Measurements from ENCODE around the gene NRIP3. TPM values are rescaled to one million over a fixed set of nuclear protein-coding genes. Genes with fewer than 3 reads are reported as not detected.

Gene NRIP3
- total and polyA plus RNA-seq, 9 of the 15 experiments (the other 6 are each of a cell fraction or from before 2014, with no cell fraction given): 4.4 to 18.7 (median 11.6) TPM

DNA sequence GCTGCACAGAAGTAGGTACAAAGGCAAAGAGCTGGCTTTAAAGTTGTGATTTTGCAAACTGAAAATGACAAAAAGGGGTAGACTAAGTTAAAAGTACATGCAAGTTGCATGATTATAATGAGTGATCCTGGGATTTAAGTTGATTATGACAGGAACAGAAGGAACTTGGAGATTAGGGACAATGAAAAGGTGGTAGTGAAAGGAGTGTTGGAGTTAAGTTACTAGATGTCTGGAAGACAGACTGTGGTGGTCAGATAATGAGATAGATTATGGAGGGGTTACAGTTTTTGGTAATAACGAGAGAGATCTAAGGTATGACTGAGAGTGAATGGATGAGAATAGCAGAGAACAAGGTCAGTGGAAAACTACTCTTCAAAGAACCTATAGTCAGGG lies 31.9 kb downstream of the NRIP3 start (continued):
- TF ChIP-seq NCOR1 (IDR thresholded peaks at IDR 0.05): peak; percentile 72
- TF ChIP-seq, protein P1, sequence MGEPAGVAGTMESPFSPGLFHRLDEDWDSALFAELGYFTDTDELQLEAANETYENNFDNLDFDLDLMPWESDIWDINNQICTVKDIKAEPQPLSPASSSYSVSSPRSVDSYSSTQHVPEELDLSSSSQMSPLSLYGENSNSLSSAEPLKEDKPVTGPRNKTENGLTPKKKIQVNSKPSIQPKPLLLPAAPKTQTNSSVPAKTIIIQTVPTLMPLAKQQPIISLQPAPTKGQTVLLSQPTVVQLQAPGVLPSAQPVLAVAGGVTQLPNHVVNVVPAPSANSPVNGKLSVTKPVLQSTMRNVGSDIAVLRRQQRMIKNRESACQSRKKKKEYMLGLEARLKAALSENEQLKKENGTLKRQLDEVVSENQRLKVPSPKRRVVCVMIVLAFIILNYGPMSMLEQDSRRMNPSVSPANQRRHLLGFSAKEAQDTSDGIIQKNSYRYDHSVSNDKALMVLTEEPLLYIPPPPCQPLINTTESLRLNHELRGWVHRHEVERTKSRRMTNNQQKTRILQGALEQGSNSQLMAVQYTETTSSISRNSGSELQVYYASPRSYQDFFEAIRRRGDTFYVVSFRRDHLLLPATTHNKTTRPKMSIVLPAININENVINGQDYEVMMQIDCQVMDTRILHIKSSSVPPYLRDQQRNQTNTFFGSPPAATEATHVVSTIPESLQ (CRISPR knock-in tag; IDR thresholded peaks at IDR 0.05): no peak
- TF ChIP-seq ATF7 (IDR thresholded peaks at IDR 0.05): no peak
- peak; percentile 72 for TF ChIP-seq ARID1B (IDR thresholded peaks at IDR 0.05)
- TF ChIP-seq TCFL5 (CRISPR knock-in tag; conservative IDR thresholded peaks at IDR 0.05): no peak
- TF ChIP-seq KDM4B (IDR thresholded peaks at IDR 0.05; ENCODE audit: borderline replicate concordance in 2 of 2, low read depth in 1 of 2): no peak
- peak; percentile 73 for TF ChIP-seq TAL1 (IDR thresholded peaks at IDR 0.05)
- TF ChIP-seq, protein P2, sequence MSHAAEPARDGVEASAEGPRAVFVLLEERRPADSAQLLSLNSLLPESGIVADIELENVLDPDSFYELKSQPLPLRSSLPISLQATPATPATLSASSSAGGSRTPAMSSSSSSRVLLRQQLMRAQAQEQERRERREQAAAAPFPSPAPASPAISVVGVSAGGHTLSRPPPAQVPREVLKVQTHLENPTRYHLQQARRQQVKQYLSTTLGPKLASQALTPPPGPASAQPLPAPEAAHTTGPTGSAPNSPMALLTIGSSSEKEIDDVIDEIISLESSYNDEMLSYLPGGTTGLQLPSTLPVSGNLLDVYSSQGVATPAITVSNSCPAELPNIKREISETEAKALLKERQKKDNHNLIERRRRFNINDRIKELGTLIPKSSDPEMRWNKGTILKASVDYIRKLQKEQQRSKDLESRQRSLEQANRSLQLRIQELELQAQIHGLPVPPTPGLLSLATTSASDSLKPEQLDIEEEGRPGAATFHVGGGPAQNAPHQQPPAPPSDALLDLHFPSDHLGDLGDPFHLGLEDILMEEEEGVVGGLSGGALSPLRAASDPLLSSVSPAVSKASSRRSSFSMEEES (CRISPR knock-in tag; IDR thresholded peaks at IDR 0.05): no peak
- TF ChIP-seq, protein P3, sequence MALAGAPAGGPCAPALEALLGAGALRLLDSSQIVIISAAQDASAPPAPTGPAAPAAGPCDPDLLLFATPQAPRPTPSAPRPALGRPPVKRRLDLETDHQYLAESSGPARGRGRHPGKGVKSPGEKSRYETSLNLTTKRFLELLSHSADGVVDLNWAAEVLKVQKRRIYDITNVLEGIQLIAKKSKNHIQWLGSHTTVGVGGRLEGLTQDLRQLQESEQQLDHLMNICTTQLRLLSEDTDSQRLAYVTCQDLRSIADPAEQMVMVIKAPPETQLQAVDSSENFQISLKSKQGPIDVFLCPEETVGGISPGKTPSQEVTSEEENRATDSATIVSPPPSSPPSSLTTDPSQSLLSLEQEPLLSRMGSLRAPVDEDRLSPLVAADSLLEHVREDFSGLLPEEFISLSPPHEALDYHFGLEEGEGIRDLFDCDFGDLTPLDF (CRISPR knock-in tag; IDR thresholded peaks at IDR 0.05): no peak
- no peak for TF ChIP-seq U2AF2 (optimal IDR thresholded peaks at IDR 0.05; ENCODE audit: low read depth, low read length)
- TF ChIP-seq TEAD4 (IDR thresholded peaks at IDR 0.05; ENCODE audit: low read length): peak; percentile 72
- no peak for TF ChIP-seq TEAD4 (CRISPR knock-in tag; IDR thresholded peaks at IDR 0.05; ENCODE audit: borderline replicate concordance)
- no peak for TF ChIP-seq ZNF165 (CRISPR knock-in tag; IDR thresholded peaks at IDR 0.05; ENCODE audit: borderline replicate concordance)
- TF ChIP-seq, protein P4, sequence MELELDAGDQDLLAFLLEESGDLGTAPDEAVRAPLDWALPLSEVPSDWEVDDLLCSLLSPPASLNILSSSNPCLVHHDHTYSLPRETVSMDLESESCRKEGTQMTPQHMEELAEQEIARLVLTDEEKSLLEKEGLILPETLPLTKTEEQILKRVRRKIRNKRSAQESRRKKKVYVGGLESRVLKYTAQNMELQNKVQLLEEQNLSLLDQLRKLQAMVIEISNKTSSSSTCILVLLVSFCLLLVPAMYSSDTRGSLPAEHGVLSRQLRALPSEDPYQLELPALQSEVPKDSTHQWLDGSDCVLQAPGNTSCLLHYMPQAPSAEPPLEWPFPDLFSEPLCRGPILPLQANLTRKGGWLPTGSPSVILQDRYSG (tag; conservative IDR thresholded peaks at IDR 0.05; ENCODE audit: low read depth): no peak

Data from K562 (cell line).